Type B pancreatic cell (in vitro differentiated cells): ENCODE data around the gene TEF. TPM values are rescaled to one million over a fixed set of nuclear protein-coding genes. Genes with fewer than 3 reads are reported as not detected.
"Not testable (repeated sequence)": the region's sequence is repeated elsewhere in the genome, so short reads cannot be mapped to it uniquely, and the experiment has no call there.

Source experiments
- DNase-seq: peaks from one replicate; pipeline ENCODE4 v3.0.0; 2021; ENCODE audit warnings: mixed read lengths; ENCODE audit not compliant: unreplicated experiment; ENCODE audit errors: extremely low spot score
- H3K27ac Mint-ChIP-seq: 2 replicates; pipeline ENCODE4 v1.8.0; 2021; ENCODE audit warnings: mild to moderate bottlenecking, mixed read lengths
- H3K27me3 Mint-ChIP-seq: 2 replicates; pipeline ENCODE4 v1.8.0; 2021; ENCODE audit warnings: mixed read lengths
- H3K36me3 Mint-ChIP-seq: 2 replicates; pipeline ENCODE4 v1.8.0; 2021; ENCODE audit warnings: mixed read lengths
- H3K4me1 Mint-ChIP-seq: one replicate; pipeline ENCODE4 v1.8.0; 2021; ENCODE audit warnings: mixed read lengths; ENCODE audit not compliant: unreplicated experiment
- H3K4me3 Mint-ChIP-seq: 2 replicates; pipeline ENCODE4 v1.8.0; 2021; ENCODE audit warnings: mild to moderate bottlenecking, mixed read lengths
- H3K9me3 Mint-ChIP-seq: 2 replicates; pipeline ENCODE4 v1.8.0; 2021; ENCODE audit warnings: mixed read lengths
- CTCF ChIP-seq: fragments of 200-600 bp; sonication (generic); conservative IDR thresholded peaks from 2 replicates; pipeline ENCODE4 v1.5.0; 2021; ENCODE audit warnings: antibody characterized with exemption, mild to moderate bottlenecking
- total RNA-seq: library from RNA; stranded (reverse); gene quantifications from 2 replicates; pipeline ENCODE4 v1.2.1, GENCODE V29; 2021; ENCODE audit warnings: low replicate concordance

Gene TEF
- total RNA-seq, 1 donor from 2014 or later, result 10.5 TPM

- H3K36me3 Mint-ChIP-seq, result peaks cover 10% of the 10 kb centered on the region
- H3K4me1 Mint-ChIP-seq, result no peaks in the 10 kb centered on the region
- H3K27me3 Mint-ChIP-seq, result no peaks in the 10 kb centered on the region
- H3K9me3 Mint-ChIP-seq, result no peaks in the 10 kb centered on the region
- no peak overlapping the region for H3K4me3 Mint-ChIP-seq
- DNase-seq, result no peak
- no peak for TF ChIP-seq CTCF
- no peak overlapping the region for H3K27ac Mint-ChIP-seq
These were observed 47.6 kb downstream of the TEF start for GRCh38 chr22:41429232-41429950.

GRCh38 chr22:41429951-41430332 is 48.2 kb downstream of the TEF start:
- TF ChIP-seq CTCF, result no peak
- DNase-seq, result no peak
- no peak overlapping the region for H3K4me3 Mint-ChIP-seq
- H3K36me3 Mint-ChIP-seq, result peaks cover 10% of the 10 kb centered on the region
- no peaks in the 10 kb centered on the region for H3K9me3 Mint-ChIP-seq
- no peaks in the 10 kb centered on the region for H3K4me1 Mint-ChIP-seq
- no peaks in the 10 kb centered on the region for H3K27me3 Mint-ChIP-seq
- H3K27ac Mint-ChIP-seq, result no peak overlapping the region

- Mint-ChIP-seq H3K9me3 (no peaks in the 10 kb centered on the region), H3K27me3 (no peaks in the 10 kb centered on the region)
- TF ChIP-seq CTCF, result no peak
These were observed 49.9 kb downstream of the TEF start for GRCh38 chr22:41431656-41432055.

GRCh38 chr22:41433480-41433879 is 51.7 kb downstream of the TEF start:
- not testable (repeated sequence) for H3K27me3 Mint-ChIP-seq, H3K4me1 Mint-ChIP-seq, H3K36me3 Mint-ChIP-seq, DNase-seq, H3K4me3 Mint-ChIP-seq, H3K27ac Mint-ChIP-seq, H3K9me3 Mint-ChIP-seq

More at GRCh38 chr22:41431656-41432055, 49.9 kb downstream of the TEF start:
- H3K27ac Mint-ChIP-seq, result no peak overlapping the region
- H3K36me3 Mint-ChIP-seq, result peaks cover 9% of the 10 kb centered on the region
- no peak overlapping the region for H3K4me3 Mint-ChIP-seq
- DNase-seq, result no peak
- H3K4me1 Mint-ChIP-seq, result no peaks in the 10 kb centered on the region

- H3K27ac Mint-ChIP-seq, result not testable (repeated sequence)
These were observed 52.7 kb downstream of the TEF start for GRCh38 chr22:41434361-41435003.

GRCh38 chr22:41435560-41435959 is 53.8 kb downstream of the TEF start:
- peaks cover 6% of the 10 kb centered on the region for H3K36me3 Mint-ChIP-seq
- no peak for TF ChIP-seq CTCF
- H3K27ac Mint-ChIP-seq, result no peak overlapping the region
- H3K4me3 Mint-ChIP-seq, result no peak overlapping the region
- DNase-seq, result no peak
- H3K27me3 Mint-ChIP-seq, result no peaks in the 10 kb centered on the region
- no peaks in the 10 kb centered on the region for H3K4me1 Mint-ChIP-seq
- H3K9me3 Mint-ChIP-seq, result no peaks in the 10 kb centered on the region

More at GRCh38 chr22:41434361-41435003, 52.7 kb downstream of the TEF start:
- not testable (repeated sequence) for H3K27me3 Mint-ChIP-seq, H3K9me3 Mint-ChIP-seq, H3K4me1 Mint-ChIP-seq, H3K36me3 Mint-ChIP-seq, H3K4me3 Mint-ChIP-seq, DNase-seq
